Measurements from ENCODE around the gene TRMO.
A peak's percentile ranks its signal among the peaks of the same experiment; 100 is the strongest.

The TRMO gene

GRCh38 chr9:97923529-97924108, 1.3 kb upstream of the TRMO start:
- H3K4me1 Mint-ChIP-seq, result peaks cover 45% of the 10 kb centered on the region
- no peaks in the 10 kb centered on the region for H3K9me3 Mint-ChIP-seq
- H3K36me3 Mint-ChIP-seq, result peaks cover 2% of the 10 kb centered on the region
- peak overlapping the region; percentile 96 for H3K4me3 Mint-ChIP-seq
- no peaks in the 10 kb centered on the region for H3K27me3 Mint-ChIP-seq
- H3K27ac Mint-ChIP-seq, result peak overlapping the region; percentile 98

GRCh38 chr9:97919217-97919813, 3.0 kb downstream of the TRMO start:
- H3K4me1 Mint-ChIP-seq, result peaks cover 74% of the 10 kb centered on the region
- H3K4me3 Mint-ChIP-seq, result peak overlapping the region; percentile 96
- H3K27me3 Mint-ChIP-seq, result no peaks in the 10 kb centered on the region
- peaks cover 14% of the 10 kb centered on the region for H3K36me3 Mint-ChIP-seq
- peak overlapping the region; percentile 100 for H3K27ac Mint-ChIP-seq
- H3K9me3 Mint-ChIP-seq, result no peaks in the 10 kb centered on the region

GRCh38 chr9:97918611-97919010, 3.7 kb downstream of the TRMO start:
- peak overlapping the region; percentile 96 for H3K4me3 Mint-ChIP-seq
- no peaks in the 10 kb centered on the region for H3K27me3 Mint-ChIP-seq
- H3K36me3 Mint-ChIP-seq, result peaks cover 17% of the 10 kb centered on the region
- peak overlapping the region; percentile 100 for H3K27ac Mint-ChIP-seq
- H3K9me3 Mint-ChIP-seq, result no peaks in the 10 kb centered on the region
- H3K4me1 Mint-ChIP-seq, result peaks cover 72% of the 10 kb centered on the region

- H3K4me1 Mint-ChIP-seq, result peaks cover 88% of the 10 kb centered on the region
- H3K9me3 Mint-ChIP-seq, result no peaks in the 10 kb centered on the region
- H3K36me3 Mint-ChIP-seq, result peaks cover 30% of the 10 kb centered on the region
- no peak overlapping the region for H3K4me3 Mint-ChIP-seq
- no peaks in the 10 kb centered on the region for H3K27me3 Mint-ChIP-seq
- peak overlapping the region; percentile 57 for H3K27ac Mint-ChIP-seq
These were observed 10.3 kb downstream of the TRMO start for GRCh38 chr9:97911970-97912369.

- Mint-ChIP-seq H3K27me3 (no peaks in the 10 kb centered on the region), H3K9me3 (no peaks in the 10 kb centered on the region), H3K36me3 (peaks cover 28% of the 10 kb centered on the region), H3K27ac (peak overlapping the region; percentile 57), H3K4me1 (peaks cover 90% of the 10 kb centered on the region), H3K4me3 (no peak overlapping the region)
These were observed 10.8 kb downstream of the TRMO start for GRCh38 chr9:97911528-97911927.

- H3K36me3 Mint-ChIP-seq, result peaks cover 29% of the 10 kb centered on the region
- H3K9me3 Mint-ChIP-seq, result no peaks in the 10 kb centered on the region
- H3K4me1 Mint-ChIP-seq, result peaks cover 91% of the 10 kb centered on the region
- H3K27me3 Mint-ChIP-seq, result no peaks in the 10 kb centered on the region
- H3K4me3 Mint-ChIP-seq, result no peak overlapping the region
- H3K27ac Mint-ChIP-seq, result peak overlapping the region; percentile 93
These were observed 11.9 kb downstream of the TRMO start for GRCh38 chr9:97910357-97910756.

- Mint-ChIP-seq H3K27me3 (no peaks in the 10 kb centered on the region), H3K36me3 (peaks cover 19% of the 10 kb centered on the region), H3K4me1 (peaks cover 92% of the 10 kb centered on the region), H3K27ac (peak overlapping the region; percentile 93), H3K9me3 (no peaks in the 10 kb centered on the region), H3K4me3 (no peak overlapping the region)
These were observed 13.6 kb downstream of the TRMO start for GRCh38 chr9:97908705-97909104.

GRCh38 chr9:97907632-97908031, 14.7 kb downstream of the TRMO start:
- Mint-ChIP-seq H3K9me3 (no peaks in the 10 kb centered on the region), H3K4me1 (peaks cover 94% of the 10 kb centered on the region), H3K27me3 (no peaks in the 10 kb centered on the region), H3K4me3 (peak overlapping the region; percentile 54), H3K36me3 (peaks cover 17% of the 10 kb centered on the region), H3K27ac (peak overlapping the region; percentile 88)

- no peak overlapping the region for H3K27ac Mint-ChIP-seq
- no peaks in the 10 kb centered on the region for H3K27me3 Mint-ChIP-seq
- peaks cover 92% of the 10 kb centered on the region for H3K4me1 Mint-ChIP-seq
- peaks cover 16% of the 10 kb centered on the region for H3K36me3 Mint-ChIP-seq
- no peak overlapping the region for H3K4me3 Mint-ChIP-seq
- H3K9me3 Mint-ChIP-seq, result no peaks in the 10 kb centered on the region
These were observed 15.3 kb downstream of the TRMO start for GRCh38 chr9:97907046-97907445.

- Mint-ChIP-seq H3K27ac (peak overlapping the region; percentile 92), H3K4me3 (peak overlapping the region; percentile 84), H3K9me3 (no peaks in the 10 kb centered on the region), H3K36me3 (peaks cover 12% of the 10 kb centered on the region), H3K27me3 (no peaks in the 10 kb centered on the region), H3K4me1 (peaks cover 92% of the 10 kb centered on the region)
These were observed 16.0 kb downstream of the TRMO start for GRCh38 chr9:97906236-97906831.

GRCh38 chr9:97905228-97905627, 17.1 kb downstream of the TRMO start:
- H3K27me3 Mint-ChIP-seq, result no peaks in the 10 kb centered on the region
- H3K27ac Mint-ChIP-seq, result peak overlapping the region; percentile 85
- H3K36me3 Mint-ChIP-seq, result peaks cover 5% of the 10 kb centered on the region

GRCh38 chr9:97904725-97905124, 17.6 kb downstream of the TRMO start:
- Mint-ChIP-seq H3K27me3 (no peaks in the 10 kb centered on the region), H3K36me3 (peaks cover 3% of the 10 kb centered on the region), H3K27ac (peak overlapping the region; percentile 85)

More at GRCh38 chr9:97905228-97905627, 17.1 kb downstream of the TRMO start:
- Mint-ChIP-seq H3K4me3 (peak overlapping the region; percentile 84), H3K9me3 (no peaks in the 10 kb centered on the region), H3K4me1 (peaks cover 92% of the 10 kb centered on the region)

GRCh38 chr9:97903177-97903576, 19.1 kb downstream of the TRMO start:
- H3K27ac Mint-ChIP-seq, result peak overlapping the region; percentile 74
- H3K4me1 Mint-ChIP-seq, result peaks cover 83% of the 10 kb centered on the region
- H3K27me3 Mint-ChIP-seq, result no peaks in the 10 kb centered on the region
- peak overlapping the region; percentile 34 for H3K4me3 Mint-ChIP-seq
- H3K36me3 Mint-ChIP-seq, result peaks cover 3% of the 10 kb centered on the region
- H3K9me3 Mint-ChIP-seq, result no peaks in the 10 kb centered on the region

More at GRCh38 chr9:97904725-97905124, 17.6 kb downstream of the TRMO start:
- Mint-ChIP-seq H3K9me3 (no peaks in the 10 kb centered on the region), H3K4me3 (peak overlapping the region; percentile 73), H3K4me1 (peaks cover 92% of the 10 kb centered on the region)

- peak overlapping the region; percentile 76 for H3K27ac Mint-ChIP-seq
- H3K27me3 Mint-ChIP-seq, result no peaks in the 10 kb centered on the region
- H3K36me3 Mint-ChIP-seq, result no peaks in the 10 kb centered on the region
- H3K4me1 Mint-ChIP-seq, result peaks cover 71% of the 10 kb centered on the region
- no peaks in the 10 kb centered on the region for H3K9me3 Mint-ChIP-seq
- no peak overlapping the region for H3K4me3 Mint-ChIP-seq
These were observed 21.3 kb downstream of the TRMO start for GRCh38 chr9:97900738-97901565.

GRCh38 chr9:97900103-97900737, 22.1 kb downstream of the TRMO start:
- H3K27ac Mint-ChIP-seq, result peak overlapping the region; percentile 84
- H3K4me1 Mint-ChIP-seq, result peaks cover 71% of the 10 kb centered on the region
- no peaks in the 10 kb centered on the region for H3K9me3 Mint-ChIP-seq
- H3K4me3 Mint-ChIP-seq, result no peak overlapping the region
- H3K27me3 Mint-ChIP-seq, result no peaks in the 10 kb centered on the region
- no peaks in the 10 kb centered on the region for H3K36me3 Mint-ChIP-seq

All from activated naive CD4-positive, alpha-beta T cell treated with anti-CD3 and anti-CD28 coated beads, Interleukin-2, amount 50 U/mL, for 24 hours (primary cell).